ENCODE results near the gene TCEA3. TPM values are rescaled to one million over a fixed set of nuclear protein-coding genes. Genes with fewer than 3 reads are reported as not detected.

The TCEA3 gene
- total RNA-seq, 1 donor from 2014 or later, result 6.8 TPM

GRCh38 chr1:23337869-23338268 lies 86.7 kb downstream of the TCEA3 start:
- Histone ChIP-seq H3K4me3 (ENCODE audit: low read depth, low read length) (no peak overlapping the region), H3K36me3 (ENCODE audit: control insufficient read depth, insufficient read depth, low read length) (no peaks in the 10 kb centered on the region), H3K27me3 (ENCODE audit: control insufficient read depth, insufficient read depth, low read length) (no peaks in the 10 kb centered on the region)
- TF ChIP-seq CTCF (IDR thresholded peaks at IDR 0.05; ENCODE audit: insufficient read depth, low read length, poor library complexity, severe bottlenecking), result no peak
- no peak for DNase-seq (ENCODE audit: low read depth)

- H3K4me3 ChIP-seq (ENCODE audit: low read depth, low read length), result no peak overlapping the region
- no peaks in the 10 kb centered on the region for H3K27me3 ChIP-seq (ENCODE audit: control insufficient read depth, insufficient read depth, low read length)
- peaks cover 2% of the 10 kb centered on the region for H3K36me3 ChIP-seq (ENCODE audit: control insufficient read depth, insufficient read depth, low read length)
- DNase-seq (ENCODE audit: low read depth), result no peak
- TF ChIP-seq CTCF (IDR thresholded peaks at IDR 0.05; ENCODE audit: insufficient read depth, low read length, poor library complexity, severe bottlenecking), result no peak
These were observed 92.8 kb downstream of the TCEA3 start for GRCh38 chr1:23331713-23332112.

Other genes with a start within 250 kb of the TCEA3 start
- 1.6 and 2.0 TPM in 2 replicates for gene HTR1D, start 207.2 kb downstream of the TCEA3 start, total RNA-seq
- 75.7 and 82.2 TPM in 2 replicates for gene HNRNPR, start 80.5 kb downstream of the TCEA3 start, total RNA-seq
- gene ZNF436, start 54.9 kb downstream of the TCEA3 start, total RNA-seq, result 7.3 and 11.7 TPM in 2 replicates
- 17.7 and 27.1 TPM in 2 replicates for gene ASAP3, start 59.4 kb upstream of the TCEA3 start, total RNA-seq
- 0.07 and 0.13 TPM in 2 replicates for gene E2F2, start 106.5 kb upstream of the TCEA3 start, total RNA-seq
- gene ID3, start 134.8 kb upstream of the TCEA3 start, total RNA-seq, result 76.6 and 77.5 TPM in 2 replicates

All from kidney epithelial cell (primary cell).